ENCODE data around the gene NACC2.

The NACC2 gene

DNA sequence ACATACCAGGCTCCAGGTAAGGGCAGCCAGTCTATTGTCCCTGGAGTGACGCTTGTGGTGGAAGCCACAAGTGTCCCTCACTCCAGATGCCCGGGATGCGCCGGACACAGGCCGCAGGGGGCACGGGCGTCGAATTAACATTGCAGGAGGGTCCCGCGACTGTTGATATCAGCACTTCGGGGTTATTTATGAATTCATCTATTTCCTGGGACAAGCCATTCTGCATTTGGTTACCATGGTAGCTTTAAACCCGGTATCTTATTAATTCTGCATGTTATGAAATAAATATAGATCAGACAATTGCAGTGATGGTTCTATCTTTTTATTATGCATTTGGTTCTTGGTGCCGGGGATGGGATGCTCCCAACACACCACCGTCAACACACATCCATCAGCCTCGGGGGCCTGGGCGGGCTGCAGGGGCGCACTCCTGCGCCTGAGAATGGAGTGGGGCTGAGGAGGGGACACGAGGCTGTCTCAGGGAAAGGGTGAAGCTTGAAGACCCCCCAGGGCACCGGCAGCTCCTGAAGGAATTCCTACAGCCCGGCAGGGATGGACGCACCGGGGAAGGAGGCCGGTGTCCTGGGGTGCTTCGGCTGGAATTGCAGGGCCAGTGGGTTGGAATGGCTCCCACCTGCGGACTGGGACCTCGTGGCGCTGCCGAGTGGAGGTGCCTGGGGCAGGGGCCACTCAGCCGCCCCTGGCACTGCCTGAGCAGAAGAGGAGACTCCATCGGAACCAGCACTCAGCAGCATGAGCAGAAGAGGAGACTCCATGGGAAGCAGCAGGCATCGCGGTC is 41.2 kb upstream of the NACC2 start:
- Histone ChIP-seq H3K4me3 (ENCODE audit: low read length) (no peak overlapping the region), H3K36me3 (ENCODE audit: control insufficient read depth, insufficient read depth, low read length, severe bottlenecking) (no peaks in the 10 kb centered on the region), H3K27me3 (replicated peaks; ENCODE audit: control insufficient read depth, insufficient read depth, low read length) (peaks cover 56% of the 10 kb centered on the region), H3K9me3 (ENCODE audit: control insufficient read depth, low read length) (no peaks in the 10 kb centered on the region), H3K9ac (ENCODE audit: low read length) (no peak overlapping the region), H3K4me1 (ENCODE audit: control insufficient read depth, insufficient read depth, low read length) (no peaks in the 10 kb centered on the region)
- no peak for DNase-seq (ENCODE audit: low read depth)

DNA sequence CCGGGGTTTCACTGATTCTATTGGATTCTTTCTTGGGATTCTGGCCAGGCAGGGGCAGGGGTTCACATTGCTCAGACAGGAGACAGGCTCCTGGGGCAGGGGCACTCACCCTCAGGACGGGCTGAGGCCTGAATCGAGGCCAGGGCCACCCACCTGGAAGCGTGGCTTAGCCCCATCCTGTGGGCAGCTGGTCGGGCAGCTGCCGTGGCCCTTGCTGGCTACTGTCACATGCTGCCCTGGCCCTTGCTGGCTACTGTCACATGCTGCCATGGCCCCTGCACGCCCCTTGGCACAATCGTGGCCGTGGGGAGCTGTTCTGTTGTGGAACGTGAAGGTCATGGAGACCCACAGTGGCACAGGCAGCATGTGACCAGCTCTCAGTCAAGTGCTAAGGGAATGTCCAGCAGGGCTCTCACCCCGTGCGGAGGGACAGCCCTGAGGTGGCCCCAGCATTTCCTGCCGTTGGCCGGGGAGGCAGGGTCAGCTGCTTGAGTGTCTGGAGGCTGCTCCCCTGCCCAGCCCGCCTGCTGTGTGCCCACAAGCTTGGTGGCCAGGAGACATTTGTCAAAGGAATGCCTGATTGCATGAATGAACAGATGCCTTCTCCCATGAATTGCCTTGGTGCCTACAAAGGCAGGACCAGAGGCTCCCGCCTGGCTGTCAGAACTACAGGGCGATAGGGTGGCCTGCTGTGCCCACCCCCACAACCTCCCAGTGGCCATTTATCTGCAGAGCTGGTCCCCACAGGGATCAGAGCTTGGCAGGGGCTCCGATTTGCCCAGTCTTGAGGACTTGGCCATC is 40.4 kb upstream of the NACC2 start:
- no peak overlapping the region for H3K9ac ChIP-seq (ENCODE audit: low read length)
- no peaks in the 10 kb centered on the region for H3K9me3 ChIP-seq (ENCODE audit: control insufficient read depth, low read length)
- H3K27me3 ChIP-seq (replicated peaks; ENCODE audit: control insufficient read depth, insufficient read depth, low read length) = peaks cover 61% of the 10 kb centered on the region
- H3K4me3 ChIP-seq (ENCODE audit: low read length) = no peak overlapping the region
- H3K36me3 ChIP-seq (ENCODE audit: control insufficient read depth, insufficient read depth, low read length, severe bottlenecking) = no peaks in the 10 kb centered on the region
- no peak for DNase-seq (ENCODE audit: low read depth)
- no peaks in the 10 kb centered on the region for H3K4me1 ChIP-seq (ENCODE audit: control insufficient read depth, insufficient read depth, low read length)

DNA sequence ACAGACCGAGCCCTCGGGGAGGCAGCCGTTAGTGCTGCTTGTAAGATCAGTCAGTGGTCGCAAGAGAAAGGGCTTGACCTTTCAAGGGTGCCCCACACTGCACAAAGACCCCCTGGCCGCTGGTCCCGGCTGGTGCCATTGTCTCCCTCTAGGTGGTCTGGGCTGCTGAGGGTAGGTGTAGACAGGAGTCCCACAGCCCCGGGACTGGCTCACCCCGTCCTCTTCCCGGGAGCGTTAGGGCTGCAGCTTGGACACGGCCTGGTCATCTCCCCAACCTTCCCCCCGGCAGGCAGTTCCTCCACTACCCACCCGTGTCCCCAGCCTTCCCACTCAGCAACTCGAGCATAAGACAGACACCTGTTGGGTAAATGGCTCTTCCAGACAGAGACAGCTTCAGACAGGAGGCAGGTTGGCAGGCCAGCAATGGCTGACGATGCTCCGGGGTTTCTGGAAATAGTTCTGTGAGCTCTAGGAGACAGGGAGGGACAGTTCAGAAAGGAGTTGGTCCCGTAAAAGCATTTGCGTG is 38.9 kb upstream of the NACC2 start:
- Histone ChIP-seq H3K4me3 (ENCODE audit: low read length) (no peak overlapping the region), H3K27me3 (replicated peaks; ENCODE audit: control insufficient read depth, insufficient read depth, low read length) (peaks cover 71% of the 10 kb centered on the region), H3K36me3 (ENCODE audit: control insufficient read depth, insufficient read depth, low read length, severe bottlenecking) (no peaks in the 10 kb centered on the region), H3K9me3 (ENCODE audit: control insufficient read depth, low read length) (no peaks in the 10 kb centered on the region), H3K9ac (ENCODE audit: low read length) (no peak overlapping the region), H3K4me1 (ENCODE audit: control insufficient read depth, insufficient read depth, low read length) (no peaks in the 10 kb centered on the region)
- DNase-seq (ENCODE audit: low read depth) = no peak

DNA sequence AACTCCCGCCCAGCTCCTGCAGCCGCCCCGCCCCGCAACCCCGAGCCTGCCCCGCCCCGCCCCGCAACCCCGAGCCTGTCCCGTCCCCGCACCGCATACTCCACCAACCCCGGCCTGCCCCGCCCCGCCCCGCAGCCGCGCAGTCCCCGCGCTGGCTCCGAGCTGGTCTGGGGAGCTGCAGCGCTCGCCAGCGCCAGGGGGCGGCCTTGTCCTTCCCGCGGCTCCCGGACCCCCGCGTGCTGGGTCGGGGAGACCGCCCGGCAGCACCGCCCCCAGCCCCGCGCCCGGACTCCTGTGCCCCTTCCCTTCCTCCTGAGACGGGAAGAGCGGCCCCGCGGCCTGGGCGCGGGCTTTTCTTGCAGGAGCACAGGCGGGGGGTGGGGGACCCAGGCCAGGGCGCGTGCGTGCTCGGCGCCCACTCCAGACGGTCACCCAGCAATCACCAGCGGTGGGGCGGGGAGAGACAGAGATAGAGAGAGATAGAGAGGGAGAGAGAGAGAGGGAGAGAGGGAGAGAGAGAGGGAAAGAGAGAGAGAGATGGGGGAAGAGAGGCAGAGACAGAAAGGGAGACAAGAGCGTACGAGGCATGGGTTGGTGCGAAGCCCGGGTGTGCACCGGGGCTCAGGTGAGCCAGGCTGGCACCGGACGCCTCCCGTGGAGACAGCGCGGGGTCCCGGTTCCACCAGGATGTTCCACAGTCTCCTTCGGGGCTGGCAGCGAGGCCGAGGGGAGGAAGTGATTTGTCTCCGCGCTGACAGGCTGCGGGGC is 38.3 kb upstream of the NACC2 start:
- H3K4me1 ChIP-seq (ENCODE audit: control insufficient read depth, insufficient read depth, low read length) = no peaks in the 10 kb centered on the region

DNA sequence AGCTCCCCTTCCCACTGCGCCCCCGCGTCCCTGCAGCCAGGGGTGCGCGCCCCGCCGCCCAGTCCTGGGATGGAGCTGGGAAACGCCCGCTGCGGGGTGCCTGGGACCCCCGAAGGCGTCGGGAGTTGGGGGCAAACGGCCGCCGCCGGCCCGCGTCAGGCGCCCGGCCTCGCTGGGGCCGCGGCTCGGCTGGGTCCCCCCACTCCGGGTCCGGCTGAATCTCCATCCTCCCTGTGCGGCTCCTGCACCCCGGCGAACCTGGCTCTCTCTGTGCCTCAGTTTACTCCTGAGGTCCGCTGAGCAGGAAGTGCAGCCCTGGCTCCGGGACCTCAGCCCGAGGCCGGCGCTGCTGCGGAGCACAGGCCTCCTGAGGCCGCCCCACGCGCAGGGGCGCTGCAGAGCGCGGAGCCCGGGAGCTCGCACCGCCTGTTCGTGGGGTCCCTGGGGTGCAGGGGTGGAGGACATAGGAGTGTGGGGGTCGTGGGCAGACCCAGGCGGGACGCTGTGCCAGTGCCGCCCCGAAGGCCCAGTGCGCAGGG is 37.5 kb upstream of the NACC2 start:
- no peak for DNase-seq (ENCODE audit: low read depth)
- Histone ChIP-seq H3K36me3 (ENCODE audit: control insufficient read depth, insufficient read depth, low read length, severe bottlenecking) (no peaks in the 10 kb centered on the region), H3K9me3 (ENCODE audit: control insufficient read depth, low read length) (no peaks in the 10 kb centered on the region), H3K9ac (ENCODE audit: low read length) (no peak overlapping the region), H3K4me3 (ENCODE audit: low read length) (no peak overlapping the region), H3K4me1 (ENCODE audit: control insufficient read depth, insufficient read depth, low read length) (no peaks in the 10 kb centered on the region), H3K27me3 (replicated peaks; ENCODE audit: control insufficient read depth, insufficient read depth, low read length) (peaks cover 79% of the 10 kb centered on the region)

More for the DNA sequence above, 38.3 kb upstream of the NACC2 start:
- DNase-seq (ENCODE audit: low read depth) = peak; percentile 80
- no peak overlapping the region for H3K4me3 ChIP-seq (ENCODE audit: low read length)
- peaks cover 73% of the 10 kb centered on the region for H3K27me3 ChIP-seq (replicated peaks; ENCODE audit: control insufficient read depth, insufficient read depth, low read length)
- no peaks in the 10 kb centered on the region for H3K36me3 ChIP-seq (ENCODE audit: control insufficient read depth, insufficient read depth, low read length, severe bottlenecking)
- no peaks in the 10 kb centered on the region for H3K9me3 ChIP-seq (ENCODE audit: control insufficient read depth, low read length)
- no peak overlapping the region for H3K9ac ChIP-seq (ENCODE audit: low read length)

DNA sequence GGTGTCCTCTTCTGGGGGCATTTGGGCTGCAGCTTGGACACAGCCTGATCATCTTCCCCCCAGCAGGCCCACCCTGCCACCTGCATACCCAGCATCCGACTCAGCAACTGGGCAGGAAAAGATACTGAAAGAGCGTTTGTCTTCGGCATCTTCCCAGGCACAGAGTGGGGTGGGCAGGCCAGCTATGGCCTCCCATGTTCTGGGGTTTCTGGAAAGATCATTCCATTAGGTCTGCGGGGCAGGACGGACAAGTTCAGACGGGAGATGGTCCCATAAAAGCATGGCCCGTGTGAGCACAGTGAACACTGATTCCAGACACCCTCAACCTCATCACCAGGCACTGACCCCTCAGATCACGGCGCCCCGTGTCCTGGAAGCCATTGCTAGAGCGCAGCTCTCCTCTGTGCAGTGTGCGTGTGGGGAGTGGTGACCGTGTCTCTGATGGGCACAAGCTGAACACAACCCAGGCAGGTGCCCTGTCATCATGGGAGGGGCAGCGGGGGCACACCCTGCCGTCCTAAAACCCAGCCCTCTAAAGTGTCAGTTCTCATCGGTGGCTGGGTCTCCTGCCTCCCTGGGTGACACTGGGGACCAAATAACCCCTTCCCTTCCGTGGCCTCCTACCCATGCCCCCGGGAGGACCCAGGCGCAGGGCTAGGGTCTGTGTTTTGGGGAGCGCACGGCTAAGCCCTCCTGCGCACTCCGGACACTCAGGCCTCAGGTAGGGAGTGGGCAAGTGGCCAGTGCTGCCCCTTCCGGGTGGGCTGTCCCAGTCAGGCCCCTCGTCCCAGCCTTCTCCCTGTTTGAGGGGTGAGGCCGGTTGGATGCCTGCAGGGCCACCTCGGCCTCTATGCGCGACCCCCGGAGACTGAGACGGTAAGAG is 36.8 kb upstream of the NACC2 start:
- Histone ChIP-seq H3K27me3 (replicated peaks; ENCODE audit: control insufficient read depth, insufficient read depth, low read length) (peaks cover 79% of the 10 kb centered on the region), H3K36me3 (ENCODE audit: control insufficient read depth, insufficient read depth, low read length, severe bottlenecking) (no peaks in the 10 kb centered on the region), H3K4me1 (ENCODE audit: control insufficient read depth, insufficient read depth, low read length) (no peaks in the 10 kb centered on the region), H3K4me3 (ENCODE audit: low read length) (no peak overlapping the region), H3K9me3 (ENCODE audit: control insufficient read depth, low read length) (no peaks in the 10 kb centered on the region), H3K9ac (ENCODE audit: low read length) (no peak overlapping the region)
- no peak for DNase-seq (ENCODE audit: low read depth)

DNA sequence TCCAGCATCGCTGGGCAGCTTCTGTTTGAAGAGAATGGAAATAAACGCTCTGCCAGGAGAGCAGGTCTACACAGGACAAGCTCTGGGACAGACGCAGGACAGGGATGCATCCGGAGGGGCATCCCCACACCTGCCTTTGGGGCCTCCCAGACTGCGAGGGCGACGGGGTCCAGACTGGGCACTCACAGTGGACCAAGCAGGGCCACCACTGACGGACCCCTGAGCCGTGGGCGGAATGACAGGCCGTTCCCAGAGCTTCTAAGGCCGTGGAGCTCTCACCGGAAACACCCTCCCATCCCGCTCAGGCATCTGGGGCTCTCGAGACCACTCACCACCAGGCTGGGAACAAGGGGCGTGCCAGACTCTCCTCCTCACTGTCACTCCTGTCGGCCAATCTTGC is 34.1 kb upstream of the NACC2 start:
- no peak for DNase-seq (ENCODE audit: low read depth)
- peaks cover 83% of the 10 kb centered on the region for H3K27me3 ChIP-seq (replicated peaks; ENCODE audit: control insufficient read depth, insufficient read depth, low read length)

DNA sequence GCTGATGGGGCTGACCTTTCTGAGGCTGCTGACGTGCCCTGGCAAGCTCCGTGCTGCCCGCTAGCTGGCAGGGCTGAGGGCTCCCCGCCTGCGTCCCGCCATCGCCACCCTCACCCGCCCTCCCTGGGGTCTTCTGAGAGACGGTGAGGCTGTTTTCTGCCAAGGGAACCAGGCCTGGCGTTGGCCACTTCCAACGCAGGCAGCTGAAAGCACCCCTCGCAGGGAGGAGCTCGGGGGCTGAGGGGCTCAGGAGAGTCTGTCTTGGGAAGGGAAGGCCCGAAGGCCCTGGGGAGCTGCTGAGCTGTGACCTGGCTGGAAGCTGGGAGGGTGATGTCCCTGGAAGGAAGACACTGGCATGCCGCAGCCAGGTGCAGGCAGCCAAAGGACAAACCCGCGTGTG is 33.3 kb upstream of the NACC2 start:
- no peak overlapping the region for H3K9ac ChIP-seq (ENCODE audit: low read length)
- H3K4me3 ChIP-seq (ENCODE audit: low read length) = no peak overlapping the region
- H3K9me3 ChIP-seq (ENCODE audit: control insufficient read depth, low read length) = no peaks in the 10 kb centered on the region
- DNase-seq (ENCODE audit: low read depth) = no peak
- no peaks in the 10 kb centered on the region for H3K4me1 ChIP-seq (ENCODE audit: control insufficient read depth, insufficient read depth, low read length)
- peaks cover 82% of the 10 kb centered on the region for H3K27me3 ChIP-seq (replicated peaks; ENCODE audit: control insufficient read depth, insufficient read depth, low read length)
- no peaks in the 10 kb centered on the region for H3K36me3 ChIP-seq (ENCODE audit: control insufficient read depth, insufficient read depth, low read length, severe bottlenecking)

More for the DNA sequence above, 34.1 kb upstream of the NACC2 start:
- Histone ChIP-seq H3K36me3 (ENCODE audit: control insufficient read depth, insufficient read depth, low read length, severe bottlenecking) (no peaks in the 10 kb centered on the region), H3K4me3 (ENCODE audit: low read length) (no peak overlapping the region), H3K9me3 (ENCODE audit: control insufficient read depth, low read length) (no peaks in the 10 kb centered on the region), H3K4me1 (ENCODE audit: control insufficient read depth, insufficient read depth, low read length) (no peaks in the 10 kb centered on the region), H3K9ac (ENCODE audit: low read length) (no peak overlapping the region)

DNA sequence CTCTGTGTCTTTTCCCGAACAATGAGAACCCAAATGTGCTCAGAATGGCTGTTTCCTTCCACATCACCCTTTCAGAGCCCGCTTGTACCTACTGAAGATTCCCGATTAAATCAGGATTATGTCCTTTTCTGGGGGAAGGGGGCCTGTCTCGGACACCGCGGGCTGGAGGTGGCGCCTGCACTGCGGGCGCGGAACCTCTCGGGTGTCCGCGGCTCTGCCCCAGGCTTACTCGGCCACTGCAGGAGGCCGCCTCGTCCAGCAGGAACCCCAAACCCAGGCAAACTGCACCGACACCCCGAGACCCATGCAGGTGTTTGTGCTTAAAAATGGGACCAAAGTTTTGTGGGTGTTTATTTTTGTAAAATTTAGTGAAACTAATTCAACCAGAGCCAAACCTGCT is 32.2 kb upstream of the NACC2 start:
- peaks cover 84% of the 10 kb centered on the region for H3K27me3 ChIP-seq (replicated peaks; ENCODE audit: control insufficient read depth, insufficient read depth, low read length)

DNA sequence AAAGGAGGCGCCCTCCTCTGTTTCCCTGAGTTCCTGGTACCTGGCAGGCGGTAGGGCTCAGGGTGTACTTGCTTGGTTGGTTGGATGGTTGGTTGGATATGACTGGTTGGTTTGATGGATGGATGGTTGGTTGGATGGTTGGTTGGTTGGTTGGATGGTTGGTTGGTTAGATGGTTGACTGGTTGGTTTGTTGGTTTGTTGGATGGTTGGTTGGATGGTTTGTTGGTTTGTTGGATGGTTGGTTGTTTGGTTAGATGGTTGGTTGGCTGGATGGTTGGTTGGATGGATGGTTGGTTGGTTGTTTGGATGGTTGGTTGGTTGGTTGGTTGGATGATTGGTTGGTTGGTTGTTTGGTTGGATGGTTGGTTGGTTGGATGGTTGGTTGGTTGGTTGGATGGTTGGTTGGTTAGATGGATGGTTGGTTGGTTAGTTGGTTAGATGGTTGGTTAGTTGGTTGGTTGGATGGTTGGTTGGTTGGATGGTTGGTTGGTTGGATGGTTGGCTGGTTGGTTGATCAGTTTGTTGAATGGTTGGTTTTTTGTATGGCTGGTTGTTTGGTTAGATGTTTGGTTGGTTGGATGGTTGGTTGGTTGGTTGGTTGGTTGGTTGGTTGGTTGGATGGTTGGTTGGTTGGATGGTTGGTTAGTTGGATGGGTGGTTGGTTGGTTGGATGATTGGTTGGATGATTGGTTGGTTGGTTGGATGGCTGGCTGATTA is 30.0 kb upstream of the NACC2 start:
- Histone ChIP-seq H3K9me3 (ENCODE audit: control insufficient read depth, low read length) (no peaks in the 10 kb centered on the region), H3K4me1 (ENCODE audit: control insufficient read depth, insufficient read depth, low read length) (peaks cover 7% of the 10 kb centered on the region), H3K4me3 (ENCODE audit: low read length) (no peak overlapping the region), H3K27me3 (replicated peaks; ENCODE audit: control insufficient read depth, insufficient read depth, low read length) (peaks cover 65% of the 10 kb centered on the region), H3K36me3 (ENCODE audit: control insufficient read depth, insufficient read depth, low read length, severe bottlenecking) (no peaks in the 10 kb centered on the region), H3K9ac (ENCODE audit: low read length) (no peak overlapping the region)
- no peak for DNase-seq (ENCODE audit: low read depth)

More for the DNA sequence above, 32.2 kb upstream of the NACC2 start:
- peaks cover 7% of the 10 kb centered on the region for H3K4me1 ChIP-seq (ENCODE audit: control insufficient read depth, insufficient read depth, low read length)
- H3K36me3 ChIP-seq (ENCODE audit: control insufficient read depth, insufficient read depth, low read length, severe bottlenecking) = no peaks in the 10 kb centered on the region
- H3K9ac ChIP-seq (ENCODE audit: low read length) = no peak overlapping the region
- H3K9me3 ChIP-seq (ENCODE audit: control insufficient read depth, low read length) = no peaks in the 10 kb centered on the region
- no peak for DNase-seq (ENCODE audit: low read depth)
- H3K4me3 ChIP-seq (ENCODE audit: low read length) = no peak overlapping the region

Data from adipocyte (in vitro differentiated cells).